Measurements from ENCODE around the gene ISM1. TPM values are rescaled to one million over a fixed set of nuclear protein-coding genes. Genes with fewer than 3 reads are reported as not detected.

Gene ISM1
- total RNA-seq, 1 experiment from 2014 or later = 0.20 TPM

- Histone ChIP-seq H3K23ac (ENCODE audit: insufficient read length, low read depth, low read length) (no peak overlapping the region), H3K9me3 (ENCODE audit: control insufficient read depth, low read depth, low read length) (no peaks in the 10 kb centered on the region), H3T11ph (ENCODE audit: low read length) (no peak overlapping the region), H3K79me1 (ENCODE audit: insufficient read depth, low read depth, low read length, poor library complexity, severe bottlenecking) (no peaks in the 10 kb centered on the region), H3K4me2 (ENCODE audit: insufficient read depth, insufficient read length, low read length) (no peak overlapping the region), H3K4me1 (ENCODE audit: insufficient read depth, low read length) (no peaks in the 10 kb centered on the region), H2BK15ac (ENCODE audit: low read depth, low read length) (no peak overlapping the region), H2BK12ac (ENCODE audit: insufficient read length, low read depth, low read length) (no peak overlapping the region), H2BK120ac (ENCODE audit: low read depth, low read length, poor library complexity, severe bottlenecking) (no peak overlapping the region), H3K27me3 (ENCODE audit: insufficient read depth, low read length) (no peaks in the 10 kb centered on the region), H2AK5ac (ENCODE audit: insufficient read length, low read length) (no peak overlapping the region), H4K20me1 (ENCODE audit: control insufficient read depth, insufficient read depth, insufficient read length) (no peaks in the 10 kb centered on the region), H4K8ac (replicated peaks; ENCODE audit: insufficient read length, low read depth, low read length) (no peak overlapping the region), H3K79me2 (ENCODE audit: insufficient read depth, low read length) (no peaks in the 10 kb centered on the region), H3K27ac (ENCODE audit: insufficient read length, low read depth, low read length) (no peak overlapping the region), H2BK5ac (ENCODE audit: insufficient read length, low read length) (no peak overlapping the region), H3K9ac (ENCODE audit: extremely low read depth, insufficient read length, low read length) (no peak overlapping the region), H3K4ac (ENCODE audit: low read depth, low read length) (no peak overlapping the region), H2AFZ (ENCODE audit: low read length) (no peak overlapping the region), H3K18ac (ENCODE audit: insufficient read length, low read depth, low read length) (no peak overlapping the region), H2BK20ac (ENCODE audit: low read depth, low read length, poor library complexity, severe bottlenecking) (no peak overlapping the region), H4K91ac (ENCODE audit: insufficient read length, low read depth, low read length) (no peak overlapping the region), H3K14ac (ENCODE audit: insufficient read depth, low read length) (no peak overlapping the region), H3K56ac (ENCODE audit: insufficient read length, low read depth, low read length) (no peak overlapping the region), H3K23me2 (ENCODE audit: insufficient read length, low read depth, low read length, poor library complexity, severe bottlenecking) (no peaks in the 10 kb centered on the region), H4K5ac (ENCODE audit: insufficient read length, low read depth, low read length) (no peak overlapping the region)
- Mint-ChIP-seq H3K27me3 (ENCODE audit: low read depth) (no peaks in the 10 kb centered on the region), H3K9me3 (no peaks in the 10 kb centered on the region), H3K4me1 (peaks cover 4 to 5% of the 10 kb centered on the region in 2 experiments; a peak in 2 of 4 replicates), H3K36me3 (ENCODE audit: insufficient read depth in 1 of 3, low read depth in 3 of 3) (no peaks in the 10 kb centered on the region), H3K4me3 (no peak overlapping the region), H3K27ac (no peak overlapping the region)
- TF ChIP-seq CTCF (conservative IDR thresholded peaks at IDR 0.05) = no peak
- no peak for DNase-seq
- no CpG with 5 or more reads among the region's 2 CpGs for WGBS (ENCODE audit: extremely low coverage, insufficient read length, low lambda C conversion rate)
Observed at GRCh38 chr20:13243826-13244376, 22.8 kb downstream of the ISM1 start.

Measured in H9 (cell line).